Pancreas (tissue), 10 donors: ENCODE results near the gene CLOCK. TPM values are rescaled to one million over a fixed set of nuclear protein-coding genes. Genes with fewer than 3 reads are reported as not detected.

Source experiments
- ATAC-seq, 4 donors: fragments of 200-7000 bp; cut with Tn5 transposase; one replicate each; pipeline versions ENCODE4 v1.8.0 to v1.9.1; 2020; ENCODE audit warnings: mild to moderate bottlenecking in 4 of 4, moderate library complexity in 4 of 4
- DNase-seq, 6 donors: peaks; one replicate each; pipeline ENCODE4 v3.0.0-alpha.2; 2020
- FAIRE-seq: peaks from 2 replicates; lab custom pipeline; 2012; peaks lifted over from hg19 to GRCh38; lab: Jason Lieb, UNC
- H3K27ac ChIP-seq, 4 donors: fragments of 200-600 bp; sonication (generic); 1 replicate in 3 of 4; 2 replicates in 1 of 4; pipeline versions ENCODE4 v1.5.0 to v1.8.0; 2020
- H3K27me3 ChIP-seq, 4 donors: fragments of 200-600 bp; one replicate each; pipeline ENCODE4 v1.8.0; 2021
- H3K36me3 ChIP-seq, 3 donors: fragments of 200-600 bp; sonication (generic) in 1 of 3; one replicate each; pipeline versions ENCODE4 v1.5.0 to v1.8.0; 2020 to 2021
- H3K4me1 ChIP-seq, 3 donors: fragments of 200-600 bp; one replicate each; pipeline ENCODE4 v1.8.0; 2021
- H3K4me3 ChIP-seq, 4 donors: fragments of 200-600 bp; sonication (generic) in 2 of 4; one replicate each; pipeline versions ENCODE4 v1.5.0 to v1.8.0; 2020 to 2021
- H3K9me3 ChIP-seq, 4 donors: fragments of 200-600 bp; one replicate each; pipeline ENCODE4 v1.8.0; 2021
- CTCF ChIP-seq, 4 donors: fragments of 200-600 bp; sonication (generic) in 3 of 4; IDR thresholded peaks; one replicate each; pipeline versions ENCODE4 v1.5.0 to v1.8.0; 2021; ENCODE audit warnings: antibody characterized with exemption in 4 of 4
- WGBS, 2 donors: extraction: QIAGEN DNeasy Blood & Tissue Kit; methylation state at CpG; one replicate each; pipeline ENCODE4 v1.1.7; 2013; 5-methylcytosine and 5-hydroxymethylcytosine counted together
- intact Hi-C, 3 donors: fragments of 100-400 bp; cut with DNase I; formaldehyde crosslinking; loops; one replicate each; pipeline versions ENCODE4 v1.11.1 to v1.14.2; 2022
- polyA plus RNA-seq, 2 donors: library from polyadenylated mRNA; stranded (reverse); fragments of 200-250 nt; gene quantifications; one replicate each; pipeline ENCODE4 v1.2.3, GENCODE V29; 2013
- total RNA-seq, 6 donors: library from RNA; stranded (reverse); fragmentation: NEBNext Ultra II Directional in 4 of 6; extraction: Animal tissue kit (Norgen Biotek cat#: 25700) in 4 of 6; gene quantifications; one replicate each; pipeline versions ENCODE4 v1.2.1 to v1.2.4, GENCODE V29; 2021 to 2023
- donor health status: healthy with polysubstance abuse.
- donor health status: DM: no; HTN: no; CAD: no; lungs with moderate emphysema.
- donor health status: DM: no; HTN: no; CAD: no.
- donor health status: control.
- donor health status: control.
- donor health status: Bipolar disorder and iron deficiency.
- donor health status: DM: yes; HTN: yes; CAD: no.
- donor health status: DM: no; HTN: no; CAD: no.
- donor health status: DM: no; HTN: no; CAD: no.
- donor health status: DM: yes; HTN: yes; CAD: no.

CLOCK gene
- total and polyA plus RNA-seq, 8 donors: 2.9 to 14.1 (median 10.8) TPM

DNA sequence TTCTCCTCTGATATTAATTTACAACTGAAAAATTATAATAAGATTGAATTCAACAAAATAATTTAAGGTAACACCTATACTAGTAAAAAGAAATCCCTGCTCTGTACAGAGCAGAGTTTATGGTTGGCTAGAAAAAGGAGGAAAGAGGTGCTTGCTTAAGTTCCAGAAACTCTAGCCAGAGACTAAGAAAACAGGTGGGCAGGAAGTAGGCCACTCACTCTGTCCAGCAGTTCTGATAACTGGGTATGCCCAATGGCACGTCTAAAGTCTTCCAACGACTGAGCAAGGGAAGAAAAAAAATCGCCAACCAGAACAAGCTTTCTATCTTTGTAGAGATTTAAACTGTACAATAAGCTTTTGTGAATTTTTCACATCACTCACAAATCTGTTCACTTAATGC, 108.9 kb downstream of the CLOCK start:
- FAIRE-seq (no peak), DNase-seq (no peak), ATAC-seq (peak; percentile 32 to 66 (median 54))
- H3K4me3 ChIP-seq: no peak overlapping the region
- no peaks in the 10 kb centered on the region for H3K9me3 ChIP-seq
- peaks cover 15 to 22% (median 18%) of the 10 kb centered on the region in 3 donors for H3K4me1 ChIP-seq
- peaks cover 0 to 24% (median 0%) of the 10 kb centered on the region in 3 donors for H3K36me3 ChIP-seq
- peak overlapping the region; percentile 51 to 81 (median 72) for H3K27ac ChIP-seq
- intact Hi-C loops: no loop called here
- H3K27me3 ChIP-seq: no peaks in the 10 kb centered on the region
- no peak for TF ChIP-seq CTCF (IDR thresholded peaks at IDR 0.05)
- 16 to 40% methylated on average over 3 of the region's 3 CpGs for WGBS, 2 donors

- Histone ChIP-seq H3K9me3 (no peaks in the 10 kb centered on the region), H3K36me3 (peaks cover 0 to 23% (median 0%) of the 10 kb centered on the region in 3 donors), H3K4me1 (peaks cover 15 to 22% (median 18%) of the 10 kb centered on the region in 3 donors), H3K4me3 (no peak overlapping the region), H3K27ac (peak overlapping the region; percentile 51 to 81 (median 72)), H3K27me3 (no peaks in the 10 kb centered on the region)
- DNase-seq (peak in 4 of 6 donors; percentile 20 to 40 (median 32)), ATAC-seq (peak; percentile 58 to 76 (median 71)), FAIRE-seq (no peak)
- 35 to 43% methylated on average over 5 of the region's 5 CpGs for WGBS, 2 donors
- no peak for TF ChIP-seq CTCF (IDR thresholded peaks at IDR 0.05)
- intact Hi-C loops: no loop called here
These were observed 109.3 kb downstream of the CLOCK start for GRCh38 chr4:55437356-55437796.

GRCh38 chr4:55435141-55435841, 111.4 kb downstream of the CLOCK start:
- H3K27ac ChIP-seq: peak overlapping the region in 2 of 4 donors; percentile 23 to 34
- no peak for TF ChIP-seq CTCF (IDR thresholded peaks at IDR 0.05)
- H3K4me3 ChIP-seq: no peak overlapping the region
- H3K9me3 ChIP-seq: no peaks in the 10 kb centered on the region
- ATAC-seq (peak in 3 of 4 donors; percentile 37 to 41 (median 39)), FAIRE-seq (no peak), DNase-seq (no peak)
- WGBS, 2 donors: 50 to 58% methylated on average over 3 of the region's 3 CpGs
- intact Hi-C loops: no loop called here
- peaks cover 0 to 19% (median 0%) of the 10 kb centered on the region in 3 donors for H3K36me3 ChIP-seq
- H3K4me1 ChIP-seq: peaks cover 15 to 22% (median 18%) of the 10 kb centered on the region in 3 donors
- H3K27me3 ChIP-seq: no peaks in the 10 kb centered on the region

GRCh38 chr4:55431710-55432336, 114.9 kb downstream of the CLOCK start:
- Histone ChIP-seq H3K4me3 (no peak overlapping the region), H3K27me3 (no peaks in the 10 kb centered on the region), H3K4me1 (peaks cover 0 to under 1% (median 0%) of the 10 kb centered on the region in 3 donors), H3K9me3 (no peaks in the 10 kb centered on the region), H3K27ac (no peak overlapping the region), H3K36me3 (peaks cover 0 to 19% (median 3%) of the 10 kb centered on the region in 3 donors)
- no peak for TF ChIP-seq CTCF (IDR thresholded peaks at IDR 0.05)
- DNase-seq (no peak), FAIRE-seq (no peak), ATAC-seq (no peak)
- intact Hi-C loops: no loop called here
- WGBS, 2 donors: 74 to 81% methylated on average over 6 of the region's 6 CpGs
